T-helper 17 cell (primary cell): ENCODE results near the gene SOHLH1. TPM values are rescaled to one million over a fixed set of nuclear protein-coding genes. Genes with fewer than 3 reads are reported as not detected.

Experiments
- ATAC-seq: fragments of 150-1000 bp; cut with Tn5 transposase; 2 replicates; pipeline ENCODE4 v1.10.0; 2021; ENCODE audit warnings: mild to moderate bottlenecking, moderate library complexity
- DNase-seq, 3 donors: peaks; one replicate each; pipeline versions ENCODE4 v3.0.0 to v3.0.0-alpha.2; 2020 to 2021
- H3K9me3 ChIP-seq: one replicate; pipeline ENCODE4 v1.7.0; 2013; ENCODE audit warnings: low read length, mild to moderate bottlenecking; ENCODE audit not compliant: control insufficient read depth, poor library complexity, severe bottlenecking
- H3K27ac Mint-ChIP-seq: one replicate; pipeline ENCODE4 v1.8.0; 2022; ENCODE audit warnings: mild to moderate bottlenecking, moderate library complexity, mixed read lengths
- H3K27me3 Mint-ChIP-seq: one replicate; pipeline ENCODE4 v1.8.0; 2022; ENCODE audit warnings: mixed read lengths
- H3K36me3 Mint-ChIP-seq: one replicate; pipeline ENCODE4 v1.8.0; 2022; ENCODE audit warnings: low read depth, mixed read lengths
- H3K4me1 Mint-ChIP-seq: one replicate; pipeline ENCODE4 v1.8.0; 2022; ENCODE audit warnings: mild to moderate bottlenecking, mixed read lengths
- H3K4me3 Mint-ChIP-seq: one replicate; pipeline ENCODE4 v1.8.0; 2022; ENCODE audit warnings: mild to moderate bottlenecking, moderate library complexity, mixed read lengths
- total RNA-seq, 4 donors: library from RNA in 2 of 4; stranded (reverse) in 2 of 4; gene quantifications; one replicate each; pipeline ENCODE4 v1.2.3 and lab custom pipeline; 2022 to 2026

The SOHLH1 gene
- total RNA-seq, 2 donors from 2014 or later: not detected

DNA sequence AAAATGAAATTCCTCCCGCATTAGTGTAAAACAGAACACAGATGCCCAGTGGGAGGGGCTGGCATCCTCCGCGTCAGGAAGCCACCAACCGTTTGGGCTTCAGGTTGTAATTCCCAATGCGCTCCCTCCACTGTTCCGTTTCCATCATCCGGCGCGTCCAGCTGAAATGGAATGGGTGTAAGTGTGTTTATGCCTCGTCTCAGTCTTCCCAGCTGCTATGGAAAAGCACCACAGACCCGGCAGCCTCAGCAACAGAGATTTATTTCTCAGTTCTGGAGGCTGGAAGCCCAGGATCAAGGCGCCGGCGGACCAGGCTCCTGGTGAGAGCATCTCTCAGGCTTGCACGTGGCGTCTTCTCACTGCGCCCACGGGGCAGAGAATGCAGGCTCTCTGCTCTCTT lies 23.1 kb upstream of the SOHLH1 start:
- peaks cover 21% of the 10 kb centered on the region for H3K27me3 Mint-ChIP-seq
- no peak overlapping the region for H3K4me3 Mint-ChIP-seq
- H3K4me1 Mint-ChIP-seq: peaks cover 2% of the 10 kb centered on the region
- no peaks in the 10 kb centered on the region for H3K9me3 ChIP-seq
- ATAC-seq (no peak), DNase-seq (no peak)
- H3K36me3 Mint-ChIP-seq: no peaks in the 10 kb centered on the region
- no peak overlapping the region for H3K27ac Mint-ChIP-seq

DNA sequence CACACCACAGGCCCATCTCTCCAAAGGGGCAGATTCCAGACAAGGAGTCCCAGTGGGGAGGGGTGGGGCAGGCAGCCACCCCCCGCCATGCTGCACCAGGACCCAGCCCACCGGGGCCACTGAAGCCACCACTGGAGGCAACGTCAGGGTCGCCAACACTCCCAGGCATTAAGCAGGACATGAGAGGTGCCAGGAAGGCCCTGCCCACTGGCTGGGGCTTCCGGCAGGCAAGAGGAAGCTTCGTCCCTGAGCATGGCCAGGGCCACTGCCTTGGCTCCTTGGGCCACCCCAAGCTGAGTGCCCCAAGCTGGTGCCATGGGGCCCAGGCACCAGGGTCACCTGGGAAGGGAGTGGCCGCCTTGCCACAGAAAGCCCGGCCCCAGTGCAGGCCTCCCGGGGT lies 20.2 kb upstream of the SOHLH1 start:
- ATAC-seq (no peak), DNase-seq (no peak)
- no peak overlapping the region for H3K27ac Mint-ChIP-seq
- peaks cover 2% of the 10 kb centered on the region for H3K4me1 Mint-ChIP-seq
- H3K27me3 Mint-ChIP-seq: peaks cover 35% of the 10 kb centered on the region
- H3K4me3 Mint-ChIP-seq: no peak overlapping the region
- H3K36me3 Mint-ChIP-seq: no peaks in the 10 kb centered on the region
- no peaks in the 10 kb centered on the region for H3K9me3 ChIP-seq

- Mint-ChIP-seq H3K4me1 (peaks cover 4% of the 10 kb centered on the region), H3K36me3 (no peaks in the 10 kb centered on the region), H3K27ac (no peak overlapping the region), H3K4me3 (no peak overlapping the region), H3K27me3 (peaks cover 38% of the 10 kb centered on the region)
- ATAC-seq: no peak
- H3K9me3 ChIP-seq: no peaks in the 10 kb centered on the region
- no peak for DNase-seq
These were observed 19.3 kb upstream of the SOHLH1 start for GRCh38 chr9:135718616-135719015.

GRCh38 chr9:135717410-135717809 lies 18.1 kb upstream of the SOHLH1 start:
- no peak overlapping the region for H3K27ac Mint-ChIP-seq

GRCh38 chr9:135716045-135716444 lies 16.8 kb upstream of the SOHLH1 start:
- Mint-ChIP-seq H3K36me3 (no peaks in the 10 kb centered on the region), H3K27me3 (peaks cover 54% of the 10 kb centered on the region), H3K27ac (no peak overlapping the region), H3K4me1 (peaks cover 4% of the 10 kb centered on the region), H3K4me3 (no peak overlapping the region)
- no peak for DNase-seq
- no peaks in the 10 kb centered on the region for H3K9me3 ChIP-seq
- ATAC-seq: no peak

More at GRCh38 chr9:135717410-135717809, 18.1 kb upstream of the SOHLH1 start:
- ATAC-seq: no peak
- no peak overlapping the region for H3K4me3 Mint-ChIP-seq
- H3K4me1 Mint-ChIP-seq: peaks cover 4% of the 10 kb centered on the region
- no peaks in the 10 kb centered on the region for H3K36me3 Mint-ChIP-seq
- peaks cover 41% of the 10 kb centered on the region for H3K27me3 Mint-ChIP-seq
- no peaks in the 10 kb centered on the region for H3K9me3 ChIP-seq
- no peak for DNase-seq

GRCh38 chr9:135715056-135715595 lies 15.8 kb upstream of the SOHLH1 start:
- no peak overlapping the region for H3K27ac Mint-ChIP-seq
- peaks cover 54% of the 10 kb centered on the region for H3K27me3 Mint-ChIP-seq
- H3K9me3 ChIP-seq: no peaks in the 10 kb centered on the region
- peaks cover 4% of the 10 kb centered on the region for H3K4me1 Mint-ChIP-seq
- no peak overlapping the region for H3K4me3 Mint-ChIP-seq
- ATAC-seq: no peak
- H3K36me3 Mint-ChIP-seq: no peaks in the 10 kb centered on the region
- no peak for DNase-seq

DNA sequence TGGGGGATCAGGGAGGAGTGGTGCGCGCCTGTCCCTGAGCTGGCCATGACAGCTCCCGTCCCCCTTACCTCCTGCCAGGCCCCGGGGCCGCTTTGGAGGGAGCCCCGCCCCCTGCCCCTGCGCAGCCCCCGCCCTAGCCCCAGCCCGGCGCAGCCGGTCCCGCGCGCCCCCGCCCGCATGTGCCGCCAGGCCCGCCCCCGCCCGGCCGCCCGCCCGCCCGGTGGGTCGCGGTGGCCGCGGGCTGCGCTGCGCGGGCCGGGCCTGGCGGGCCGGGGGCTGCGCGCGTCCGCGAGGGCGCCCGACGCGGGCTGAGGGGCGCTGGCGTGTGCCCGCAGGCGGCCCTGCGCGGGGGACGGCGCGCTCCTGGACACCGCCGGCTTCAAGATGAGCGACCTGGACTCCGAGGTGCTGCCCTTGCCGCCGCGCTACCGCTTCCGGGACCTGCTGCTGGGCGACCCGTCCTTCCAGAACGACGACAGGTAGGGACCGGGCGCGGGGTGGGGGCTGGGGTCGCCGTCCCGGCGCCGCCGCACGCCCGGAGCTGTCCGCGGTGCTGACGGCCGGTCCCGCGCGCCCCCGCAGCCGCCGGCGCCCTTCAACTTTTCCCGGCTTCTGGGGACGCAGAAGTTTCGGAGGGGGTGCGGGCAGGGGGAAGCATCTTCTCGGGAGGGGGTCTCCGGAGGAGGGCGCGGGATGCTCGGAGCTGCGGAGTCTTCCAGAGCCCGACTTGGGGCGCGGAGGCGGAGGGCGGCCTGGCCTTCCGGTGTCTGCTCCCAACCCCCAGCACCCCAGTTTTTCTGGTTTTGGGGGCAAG lies 15.2 kb upstream of the SOHLH1 start:
- no peaks in the 10 kb centered on the region for H3K36me3 Mint-ChIP-seq
- H3K4me3 Mint-ChIP-seq: no peak overlapping the region
- H3K4me1 Mint-ChIP-seq: peaks cover 4% of the 10 kb centered on the region
- H3K9me3 ChIP-seq: no peaks in the 10 kb centered on the region
- H3K27me3 Mint-ChIP-seq: peaks cover 54% of the 10 kb centered on the region
- DNase-seq: no peak
- no peak for ATAC-seq
- no peak overlapping the region for H3K27ac Mint-ChIP-seq

- Mint-ChIP-seq H3K27ac (no peak overlapping the region), H3K4me3 (no peak overlapping the region), H3K27me3 (peaks cover 47% of the 10 kb centered on the region), H3K4me1 (peaks cover 4% of the 10 kb centered on the region), H3K36me3 (no peaks in the 10 kb centered on the region)
- no peaks in the 10 kb centered on the region for H3K9me3 ChIP-seq
- no peak for DNase-seq
- ATAC-seq: no peak
These were observed 13.5 kb upstream of the SOHLH1 start for GRCh38 chr9:135712613-135713295.

DNA sequence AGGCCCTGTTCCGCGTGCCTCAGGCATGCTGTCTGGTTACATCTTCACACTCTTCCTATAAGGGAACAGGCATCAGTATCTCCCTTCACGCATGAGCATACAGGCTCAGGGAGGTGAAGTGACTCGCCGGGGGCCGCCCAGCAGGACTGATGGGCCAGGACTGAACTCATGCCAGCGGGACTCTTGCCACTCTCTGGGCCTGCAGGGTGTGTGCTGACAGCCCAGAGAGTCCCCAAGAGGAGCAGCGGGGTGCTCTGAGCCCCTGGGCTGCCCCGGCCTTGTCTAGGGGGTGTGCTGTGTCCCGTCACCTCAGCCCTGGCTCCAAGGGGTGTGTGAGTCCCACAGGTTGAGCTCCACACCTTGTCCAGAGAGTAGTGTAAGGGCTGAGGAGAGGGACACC lies 12.6 kb upstream of the SOHLH1 start:
- H3K9me3 ChIP-seq: no peaks in the 10 kb centered on the region
- no peak overlapping the region for H3K4me3 Mint-ChIP-seq
- H3K4me1 Mint-ChIP-seq: peaks cover 5% of the 10 kb centered on the region
- H3K27me3 Mint-ChIP-seq: peaks cover 42% of the 10 kb centered on the region
- ATAC-seq (no peak), DNase-seq (no peak)
- H3K36me3 Mint-ChIP-seq: no peaks in the 10 kb centered on the region
- H3K27ac Mint-ChIP-seq: no peak overlapping the region

DNA sequence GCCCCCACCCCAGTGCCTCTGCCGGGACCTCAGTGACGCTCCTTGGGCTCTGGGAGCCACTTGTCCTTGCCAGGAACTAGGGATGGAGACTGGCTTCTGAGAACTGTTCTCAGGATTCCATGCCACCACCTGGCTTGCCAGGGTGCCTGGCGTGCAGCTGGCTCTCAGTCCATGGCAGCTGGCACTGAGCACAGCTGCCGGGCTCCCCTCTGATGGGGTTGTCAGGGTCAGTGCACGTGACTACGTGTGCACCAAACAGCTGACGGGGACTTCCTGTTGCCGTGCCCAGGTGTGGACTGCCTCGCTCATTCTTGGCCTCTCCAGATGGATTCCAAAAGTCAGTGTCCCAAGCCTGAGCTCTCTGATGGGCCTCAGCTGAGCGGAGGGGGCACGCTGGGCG lies 12.1 kb upstream of the SOHLH1 start:
- no peak for DNase-seq
- peaks cover 4% of the 10 kb centered on the region for H3K4me1 Mint-ChIP-seq

GRCh38 chr9:135708164-135708563 lies 8.9 kb upstream of the SOHLH1 start:
- no peaks in the 10 kb centered on the region for H3K9me3 ChIP-seq
- Mint-ChIP-seq H3K27me3 (peaks cover 30% of the 10 kb centered on the region), H3K4me3 (no peak overlapping the region), H3K27ac (no peak overlapping the region), H3K36me3 (no peaks in the 10 kb centered on the region), H3K4me1 (peaks cover 2% of the 10 kb centered on the region)
- DNase-seq: no peak
- ATAC-seq: no peak

More for the DNA sequence above, 12.1 kb upstream of the SOHLH1 start:
- H3K9me3 ChIP-seq: no peaks in the 10 kb centered on the region
- Mint-ChIP-seq H3K4me3 (no peak overlapping the region), H3K36me3 (no peaks in the 10 kb centered on the region), H3K27ac (no peak overlapping the region), H3K27me3 (peaks cover 37% of the 10 kb centered on the region)
- no peak for ATAC-seq

GRCh38 chr9:135707252-135708138 lies 8.2 kb upstream of the SOHLH1 start:
- DNase-seq: no peak
- H3K27ac Mint-ChIP-seq: no peak overlapping the region
- H3K4me1 Mint-ChIP-seq: peaks cover 2% of the 10 kb centered on the region
- ATAC-seq: no peak
- no peak overlapping the region for H3K4me3 Mint-ChIP-seq
- H3K27me3 Mint-ChIP-seq: peaks cover 30% of the 10 kb centered on the region
- no peaks in the 10 kb centered on the region for H3K9me3 ChIP-seq
- H3K36me3 Mint-ChIP-seq: no peaks in the 10 kb centered on the region

GRCh38 chr9:135706288-135706687 lies 7.0 kb upstream of the SOHLH1 start:
- Mint-ChIP-seq H3K27ac (no peak overlapping the region), H3K4me1 (peaks cover 2% of the 10 kb centered on the region), H3K27me3 (peaks cover 18% of the 10 kb centered on the region), H3K4me3 (no peak overlapping the region), H3K36me3 (no peaks in the 10 kb centered on the region)
- DNase-seq (no peak), ATAC-seq (no peak)
- H3K9me3 ChIP-seq: no peaks in the 10 kb centered on the region
